Naive B cell (primary cell): ENCODE measurements around the gene KANSL3. TPM values are rescaled to one million over a fixed set of nuclear protein-coding genes. Genes with fewer than 3 reads are reported as not detected.

ENCODE experiments used
- ATAC-seq, 2 donors: fragments of 150-1000 bp; cut with Tn5 transposase; 2 replicates each; pipeline ENCODE4 v1.10.0; 2021; ENCODE audit warnings: low read depth in 2 of 2, mild to moderate bottlenecking in 2 of 2, moderate library complexity in 2 of 2
- DNase-seq: peaks from one replicate; pipeline ENCODE4 v3.0.0; 2022
- H3K27ac Mint-ChIP-seq, 6 donors: one replicate each; pipeline ENCODE4 v1.8.0; 2020 to 2022; ENCODE audit warnings: mild to moderate bottlenecking in 6 of 6, mixed read lengths in 6 of 6, moderate library complexity in 5 of 6, inconsistent platforms in 2 of 6
- H3K27me3 Mint-ChIP-seq, 3 donors: one replicate each; pipeline ENCODE4 v1.8.0; 2021 to 2022; ENCODE audit warnings: mixed read lengths in 3 of 3, mild to moderate bottlenecking in 1 of 3
- H3K36me3 Mint-ChIP-seq, 2 donors: one replicate each; pipeline ENCODE4 v1.8.0; 2020 to 2022; ENCODE audit warnings: mixed read lengths in 2 of 2, inconsistent platforms in 1 of 2, mild to moderate bottlenecking in 1 of 2
- H3K4me1 Mint-ChIP-seq, 3 donors: one replicate each; pipeline ENCODE4 v1.8.0; 2020 to 2022; ENCODE audit warnings: mixed read lengths in 3 of 3, inconsistent platforms in 1 of 3, mild to moderate bottlenecking in 1 of 3, moderate library complexity in 1 of 3
- H3K4me3 Mint-ChIP-seq, 8 donors: one replicate each; pipeline ENCODE4 v1.8.0; 2020 to 2022; ENCODE audit warnings: mild to moderate bottlenecking in 8 of 8, mixed read lengths in 8 of 8, moderate library complexity in 8 of 8, inconsistent platforms in 2 of 8
- H3K9me3 Mint-ChIP-seq, 7 donors: one replicate each; pipeline ENCODE4 v1.8.0; 2020 to 2022; ENCODE audit warnings: mixed read lengths in 7 of 7, mild to moderate bottlenecking in 5 of 7, inconsistent platforms in 2 of 7, moderate library complexity in 1 of 7
- polyA plus RNA-seq, 6 donors: library from polyadenylated mRNA; unstranded; fragments of 300-500 nt; fragmentation: Illumina TruSeq; gene quantifications; one replicate each; pipeline ENCODE4 v1.2.3, GENCODE V29; 2021; ENCODE audit warnings: low read depth in 6 of 6

Gene KANSL3
- polyA plus RNA-seq, result 10 to 100 TPM in 1 of 6 donors, 1 to 10 TPM in 5; 1.1 to 15.6 (median 8.0) TPM

- peaks cover 8 to 9% of the 10 kb centered on the region in 2 donors for H3K36me3 Mint-ChIP-seq
Observed at GRCh38 chr2:96638144-96639121, at the start of gene KANSL3. KANSL3 (minus strand) TSS chr2:96638312; CDS start chr2:96637135, 1,177 bp downstream.

GRCh38 chr2:96687266-96687665 is 49.2 kb upstream of the KANSL3 start:
- Mint-ChIP-seq H3K27ac (no peak overlapping the region), H3K4me3 (no peak overlapping the region), H3K4me1 (no peaks in the 10 kb centered on the region), H3K36me3 (no peaks in the 10 kb centered on the region), H3K9me3 (no peaks in the 10 kb centered on the region), H3K27me3 (peaks cover 0 to 13% (median 4%) of the 10 kb centered on the region in 3 donors)
- DNase-seq, result no peak
- no peak for ATAC-seq

More at GRCh38 chr2:96638144-96639121, at the start of gene KANSL3:
- Mint-ChIP-seq H3K4me3 (peak within 1 kb of the TSS; percentile 89 to 99 (median 94)), H3K27ac (peak within 1 kb of the TSS; percentile 94 to 97 (median 96)), H3K9me3 (no peaks in the 10 kb centered on the region), H3K4me1 (peaks cover 20 to 42% (median 30%) of the 10 kb centered on the region in 3 donors), H3K27me3 (no peaks in the 10 kb centered on the region)
- peak; percentile 69 to 76 for ATAC-seq
- DNase-seq, result peak; percentile 90

GRCh38 chr2:96685577-96686459 is 47.7 kb upstream of the KANSL3 start:
- ATAC-seq (no peak), DNase-seq (no peak)
- Mint-ChIP-seq H3K4me1 (no peaks in the 10 kb centered on the region), H3K27ac (no peak overlapping the region), H3K9me3 (no peaks in the 10 kb centered on the region), H3K27me3 (peaks cover 0 to 13% (median 4%) of the 10 kb centered on the region in 3 donors), H3K4me3 (no peak overlapping the region), H3K36me3 (no peaks in the 10 kb centered on the region)

GRCh38 chr2:96684883-96685576 is 46.9 kb upstream of the KANSL3 start:
- Mint-ChIP-seq H3K4me1 (no peaks in the 10 kb centered on the region), H3K27me3 (peaks cover 5 to 13% (median 11%) of the 10 kb centered on the region in 3 donors), H3K4me3 (no peak overlapping the region), H3K9me3 (no peaks in the 10 kb centered on the region), H3K36me3 (no peaks in the 10 kb centered on the region), H3K27ac (no peak overlapping the region)
- ATAC-seq (no peak), DNase-seq (no peak)

GRCh38 chr2:96683972-96684820 is 46.1 kb upstream of the KANSL3 start:
- Mint-ChIP-seq H3K27ac (no peak overlapping the region), H3K27me3 (peaks cover 11 to 13% (median 11%) of the 10 kb centered on the region in 3 donors), H3K36me3 (no peaks in the 10 kb centered on the region), H3K4me1 (no peaks in the 10 kb centered on the region), H3K4me3 (no peak overlapping the region), H3K9me3 (peaks cover 0 to 2% (median 0%) of the 10 kb centered on the region in 7 donors)
- ATAC-seq, result no peak
- no peak for DNase-seq

- Mint-ChIP-seq H3K27me3 (peaks cover 11 to 13% (median 11%) of the 10 kb centered on the region in 3 donors), H3K36me3 (no peaks in the 10 kb centered on the region), H3K4me3 (no peak overlapping the region), H3K9me3 (peaks cover 0 to 2% (median 0%) of the 10 kb centered on the region in 7 donors), H3K4me1 (no peaks in the 10 kb centered on the region), H3K27ac (no peak overlapping the region)
- ATAC-seq (no peak), DNase-seq (no peak)
Observed at GRCh38 chr2:96683307-96683706, 45.2 kb upstream of the KANSL3 start.

GRCh38 chr2:96681540-96681939 is 43.4 kb upstream of the KANSL3 start:
- no peak for ATAC-seq
- H3K27ac Mint-ChIP-seq, result no peak overlapping the region
- peaks cover 0 to 2% (median 0%) of the 10 kb centered on the region in 7 donors for H3K9me3 Mint-ChIP-seq
- H3K4me3 Mint-ChIP-seq, result no peak overlapping the region
- DNase-seq, result no peak
- no peaks in the 10 kb centered on the region for H3K4me1 Mint-ChIP-seq
- H3K36me3 Mint-ChIP-seq, result no peaks in the 10 kb centered on the region
- peaks cover 5 to 11% (median 11%) of the 10 kb centered on the region in 3 donors for H3K27me3 Mint-ChIP-seq

GRCh38 chr2:96680561-96681141 is 42.5 kb upstream of the KANSL3 start:
- DNase-seq, result no peak
- peaks cover 5 to 11% (median 11%) of the 10 kb centered on the region in 3 donors for H3K27me3 Mint-ChIP-seq
- peaks cover 0 to 2% (median 0%) of the 10 kb centered on the region in 7 donors for H3K9me3 Mint-ChIP-seq
- no peak for ATAC-seq
- no peaks in the 10 kb centered on the region for H3K4me1 Mint-ChIP-seq
- no peak overlapping the region for H3K4me3 Mint-ChIP-seq
- H3K36me3 Mint-ChIP-seq, result no peaks in the 10 kb centered on the region
- no peak overlapping the region for H3K27ac Mint-ChIP-seq

- Mint-ChIP-seq H3K27ac (peak overlapping the region in 1 of 6 donors; percentile 1), H3K4me1 (no peaks in the 10 kb centered on the region), H3K4me3 (no peak overlapping the region), H3K27me3 (peaks cover 5 to 11% (median 11%) of the 10 kb centered on the region in 3 donors), H3K9me3 (peaks cover 0 to 2% (median 0%) of the 10 kb centered on the region in 7 donors), H3K36me3 (no peaks in the 10 kb centered on the region)
- DNase-seq (no peak), ATAC-seq (no peak)
Observed at GRCh38 chr2:96679848-96680247, 41.7 kb upstream of the KANSL3 start.

GRCh38 chr2:96669539-96670215 is 31.6 kb upstream of the KANSL3 start:
- Mint-ChIP-seq H3K27me3 (peaks cover 7 to 14% (median 10%) of the 10 kb centered on the region in 3 donors), H3K4me3 (peak overlapping the region in 1 of 8 donors; percentile 29), H3K36me3 (no peaks in the 10 kb centered on the region), H3K27ac (no peak overlapping the region), H3K4me1 (no peaks in the 10 kb centered on the region), H3K9me3 (no peaks in the 10 kb centered on the region)
- DNase-seq (no peak), ATAC-seq (no peak)

GRCh38 chr2:96668771-96669170 is 30.7 kb upstream of the KANSL3 start:
- Mint-ChIP-seq H3K27me3 (peaks cover 9 to 13% (median 10%) of the 10 kb centered on the region in 3 donors), H3K9me3 (peaks cover 0 to 4% (median 0%) of the 10 kb centered on the region in 7 donors), H3K4me3 (peak overlapping the region in 1 of 8 donors; percentile 74), H3K4me1 (no peaks in the 10 kb centered on the region), H3K27ac (peak overlapping the region in 1 of 6 donors; percentile 37), H3K36me3 (no peaks in the 10 kb centered on the region)
- no peak for ATAC-seq
- DNase-seq, result no peak
